Mucosa of rectum (tissue), 2 donors: ENCODE measurements around the gene SPTBN4.

Source experiments
- H3K27ac ChIP-seq, 2 donors: one replicate each; pipeline ENCODE4 v1.7.0; 2013; ENCODE audit warnings: inconsistent platforms in 2 of 2, low read depth in 2 of 2, low read length in 2 of 2
- H3K27me3 ChIP-seq, 2 donors: one replicate each; pipeline ENCODE4 v1.7.0; 2013; ENCODE audit warnings: low read length in 2 of 2; ENCODE audit not compliant: control insufficient read depth in 2 of 2, insufficient read depth in 2 of 2
- H3K36me3 ChIP-seq, 2 donors: one replicate each; pipeline ENCODE4 v1.7.0; 2013; ENCODE audit warnings: low read length in 2 of 2; ENCODE audit not compliant: control insufficient read depth in 2 of 2, insufficient read depth in 2 of 2
- H3K4me1 ChIP-seq, 2 donors: one replicate each; pipeline ENCODE4 v1.7.0; 2013; ENCODE audit warnings: low read length in 2 of 2, mild to moderate bottlenecking in 1 of 2; ENCODE audit not compliant: control insufficient read depth in 2 of 2, insufficient read depth in 2 of 2
- H3K4me3 ChIP-seq, 2 donors: one replicate each; pipeline ENCODE4 v1.7.0; 2013; ENCODE audit warnings: low read length in 2 of 2
- H3K9ac ChIP-seq, 2 donors: one replicate each; pipeline ENCODE4 v1.7.0; 2013; ENCODE audit warnings: low read length in 2 of 2, low read depth in 1 of 2, mild to moderate bottlenecking in 1 of 2
- H3K9me3 ChIP-seq, 2 donors: one replicate each; pipeline ENCODE4 v1.7.0; 2013; ENCODE audit warnings: low read length in 2 of 2; ENCODE audit not compliant: control insufficient read depth in 2 of 2
- donor health status: healthy.
- donor health status: Normal muscosa, but diverticular disease.

Gene SPTBN4

GRCh38 chr19:40502647-40503319 lies 36.0 kb downstream of the SPTBN4 start:
- H3K4me3 ChIP-seq: no peak overlapping the region
- no peaks in the 10 kb centered on the region for H3K9me3 ChIP-seq
- H3K4me1 ChIP-seq: no peaks in the 10 kb centered on the region
- H3K36me3 ChIP-seq: no peaks in the 10 kb centered on the region
- H3K27ac ChIP-seq: no peak overlapping the region
- H3K9ac ChIP-seq: no peak overlapping the region
- H3K27me3 ChIP-seq: no peaks in the 10 kb centered on the region

DNA sequence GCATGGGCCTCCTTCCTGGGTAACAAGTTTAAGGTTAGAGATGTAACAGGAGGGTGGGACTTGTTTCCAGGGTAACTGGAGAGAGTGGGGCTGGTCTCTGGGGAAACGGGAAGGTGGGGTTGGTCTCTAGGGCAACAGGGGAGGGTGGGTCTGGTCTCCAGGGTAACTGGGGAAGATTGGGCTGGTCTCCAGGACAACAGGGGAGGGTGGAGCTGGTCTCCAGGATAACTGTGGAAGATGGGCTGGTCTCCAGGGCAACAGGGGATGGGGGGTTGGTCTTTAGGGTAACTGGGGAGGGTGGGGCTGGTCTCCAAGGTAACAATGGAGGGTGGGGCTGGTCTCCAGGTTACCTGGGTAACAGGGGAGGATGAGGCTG lies 36.5 kb downstream of the SPTBN4 start:
- Histone ChIP-seq H3K4me3 (no peak overlapping the region), H3K4me1 (no peaks in the 10 kb centered on the region), H3K9ac (no peak overlapping the region), H3K9me3 (no peaks in the 10 kb centered on the region), H3K27ac (no peak overlapping the region), H3K36me3 (no peaks in the 10 kb centered on the region), H3K27me3 (no peaks in the 10 kb centered on the region)

DNA sequence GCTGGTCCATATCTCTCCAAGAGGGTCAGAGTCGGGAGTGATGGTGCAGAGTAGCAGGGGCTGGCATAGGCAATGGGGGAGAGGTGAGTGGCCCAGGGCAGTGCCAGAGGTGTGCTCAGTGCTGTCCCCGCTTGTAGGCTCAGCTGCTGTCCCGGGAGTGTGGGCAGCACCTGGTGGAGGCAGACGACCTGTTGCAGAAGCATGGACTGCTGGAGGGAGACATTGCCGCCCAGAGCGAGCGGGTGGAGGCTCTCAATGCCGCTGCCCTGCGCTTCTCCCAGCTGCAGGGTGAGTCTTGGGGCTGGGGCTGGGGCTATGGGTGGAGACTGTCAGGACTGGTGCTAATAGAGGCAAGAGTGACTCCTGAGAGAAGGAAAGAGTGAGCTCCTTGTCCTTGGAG lies 39.3 kb downstream of the SPTBN4 start:
- H3K27me3 ChIP-seq: no peaks in the 10 kb centered on the region
- H3K9ac ChIP-seq: no peak overlapping the region
- H3K36me3 ChIP-seq: no peaks in the 10 kb centered on the region

DNA sequence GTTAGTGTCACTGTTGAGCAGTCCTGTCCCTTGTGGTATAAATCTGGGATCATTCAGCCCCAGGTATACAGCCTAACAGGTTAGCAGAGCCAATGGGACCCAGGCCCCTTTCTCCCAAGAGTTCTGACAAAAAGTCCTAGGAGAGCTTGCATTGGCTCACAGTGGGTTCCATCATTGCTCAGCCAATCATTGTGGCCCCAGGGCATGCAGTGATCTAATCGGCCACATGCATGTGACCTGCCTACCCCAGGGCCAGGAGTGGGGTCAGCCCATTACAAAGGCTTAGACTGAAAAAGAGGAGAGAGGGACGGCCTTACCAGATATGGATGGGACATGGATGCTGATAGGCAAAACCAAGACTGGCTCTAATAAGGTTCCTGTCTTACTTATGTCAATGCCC lies 41.1 kb downstream of the SPTBN4 start:
- Histone ChIP-seq H3K36me3 (no peaks in the 10 kb centered on the region), H3K27me3 (peaks cover 5 to 7% of the 10 kb centered on the region in 2 donors), H3K9me3 (no peaks in the 10 kb centered on the region), H3K27ac (no peak overlapping the region), H3K4me1 (no peaks in the 10 kb centered on the region), H3K4me3 (no peak overlapping the region), H3K9ac (no peak overlapping the region)

More for the DNA sequence above, 39.3 kb downstream of the SPTBN4 start:
- no peak overlapping the region for H3K27ac ChIP-seq
- H3K4me1 ChIP-seq: no peaks in the 10 kb centered on the region
- H3K9me3 ChIP-seq: no peaks in the 10 kb centered on the region
- no peak overlapping the region for H3K4me3 ChIP-seq

GRCh38 chr19:40508739-40509260 lies 42.0 kb downstream of the SPTBN4 start:
- Histone ChIP-seq H3K9me3 (no peaks in the 10 kb centered on the region), H3K9ac (no peak overlapping the region), H3K36me3 (no peaks in the 10 kb centered on the region), H3K27ac (no peak overlapping the region), H3K4me3 (no peak overlapping the region), H3K27me3 (peaks cover 12% of the 10 kb centered on the region in 2 donors), H3K4me1 (no peaks in the 10 kb centered on the region)

- no peak overlapping the region for H3K9ac ChIP-seq
- H3K27ac ChIP-seq: no peak overlapping the region
- H3K27me3 ChIP-seq: peaks cover 19 to 25% of the 10 kb centered on the region in 2 donors
- no peaks in the 10 kb centered on the region for H3K36me3 ChIP-seq
- no peak overlapping the region for H3K4me3 ChIP-seq
- H3K9me3 ChIP-seq: no peaks in the 10 kb centered on the region
- H3K4me1 ChIP-seq: no peaks in the 10 kb centered on the region
Observed at GRCh38 chr19:40510526-40511115, 43.8 kb downstream of the SPTBN4 start.

GRCh38 chr19:40511487-40511886 lies 44.7 kb downstream of the SPTBN4 start:
- Histone ChIP-seq H3K27ac (no peak overlapping the region), H3K9me3 (no peaks in the 10 kb centered on the region), H3K4me1 (no peaks in the 10 kb centered on the region), H3K4me3 (no peak overlapping the region), H3K36me3 (no peaks in the 10 kb centered on the region), H3K27me3 (peaks cover 22 to 25% of the 10 kb centered on the region in 2 donors), H3K9ac (no peak overlapping the region)

DNA sequence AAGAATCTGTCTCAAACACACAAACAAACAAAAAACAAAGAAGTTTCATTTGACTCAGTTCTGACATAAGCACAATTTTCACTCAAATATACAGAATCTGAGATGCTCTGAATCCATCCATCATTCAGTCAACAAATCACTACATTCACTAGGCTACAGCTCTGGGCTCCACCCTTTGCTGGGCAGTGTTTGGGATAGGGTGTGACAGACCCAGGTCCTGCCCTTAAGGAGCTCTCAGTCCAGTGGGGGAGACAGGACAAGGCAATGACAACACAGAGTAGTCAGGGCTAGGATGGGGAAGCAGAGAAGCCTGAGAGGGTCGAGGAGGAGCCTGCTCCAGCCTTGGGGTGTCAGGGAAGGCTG lies 45.3 kb downstream of the SPTBN4 start:
- H3K36me3 ChIP-seq: no peaks in the 10 kb centered on the region
- no peak overlapping the region for H3K4me3 ChIP-seq
- no peak overlapping the region for H3K9ac ChIP-seq
- H3K27ac ChIP-seq: no peak overlapping the region
- H3K9me3 ChIP-seq: no peaks in the 10 kb centered on the region
- H3K4me1 ChIP-seq: no peaks in the 10 kb centered on the region
- H3K27me3 ChIP-seq: peaks cover 22 to 25% of the 10 kb centered on the region in 2 donors

- Histone ChIP-seq H3K9me3 (no peaks in the 10 kb centered on the region), H3K36me3 (no peaks in the 10 kb centered on the region), H3K4me3 (no peak overlapping the region), H3K27ac (no peak overlapping the region), H3K9ac (no peak overlapping the region), H3K27me3 (peaks cover 22 to 25% of the 10 kb centered on the region in 2 donors), H3K4me1 (no peaks in the 10 kb centered on the region)
Observed at GRCh38 chr19:40512473-40513344, 45.9 kb downstream of the SPTBN4 start.

GRCh38 chr19:40513345-40513678 lies 46.5 kb downstream of the SPTBN4 start:
- no peaks in the 10 kb centered on the region for H3K9me3 ChIP-seq
- H3K4me1 ChIP-seq: no peaks in the 10 kb centered on the region
- H3K27me3 ChIP-seq: peaks cover 22 to 25% of the 10 kb centered on the region in 2 donors
- no peak overlapping the region for H3K9ac ChIP-seq
- no peak overlapping the region for H3K27ac ChIP-seq
- no peak overlapping the region for H3K4me3 ChIP-seq
- H3K36me3 ChIP-seq: no peaks in the 10 kb centered on the region
